ENCODE measurements around the gene SLC25A13.

Gene SLC25A13

GRCh38 chr7:96248405-96248804 lies 73.5 kb downstream of the SLC25A13 start:
- no peak for DNase-seq (ENCODE audit: low spot score in 2 of 2)
- Mint-ChIP-seq H3K27ac (no peak overlapping the region), H3K4me3 (no peak overlapping the region), H3K4me1 (peaks cover 11% of the 10 kb centered on the region), H3K9me3 (peaks cover 3% of the 10 kb centered on the region), H3K36me3 (no peaks in the 10 kb centered on the region)
- ATAC-seq = no peak

GRCh38 chr7:96246919-96247318 lies 75.0 kb downstream of the SLC25A13 start:
- ATAC-seq = no peak
- Mint-ChIP-seq H3K4me1 (peaks cover 22% of the 10 kb centered on the region), H3K9me3 (no peaks in the 10 kb centered on the region), H3K4me3 (no peak overlapping the region), H3K27ac (no peak overlapping the region), H3K36me3 (no peaks in the 10 kb centered on the region)
- no peak for DNase-seq (ENCODE audit: low spot score in 2 of 2)

DNA sequence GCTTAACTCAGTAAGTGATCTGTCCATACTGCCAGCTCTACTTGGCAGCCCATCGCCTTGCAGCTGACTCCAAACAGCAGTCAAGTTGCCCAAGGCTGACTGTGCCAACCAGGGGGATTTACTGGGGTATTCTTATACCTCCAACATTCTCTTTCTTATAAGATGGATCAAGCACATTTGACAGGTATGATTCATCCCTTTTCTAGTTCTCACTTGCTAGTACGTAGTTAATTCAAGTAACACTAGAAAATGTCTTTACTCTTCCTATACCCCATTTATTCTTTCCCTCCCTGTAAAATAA lies 77.0 kb downstream of the SLC25A13 start:
- Mint-ChIP-seq H3K4me3 (no peak overlapping the region), H3K4me1 (peaks cover 21% of the 10 kb centered on the region), H3K9me3 (no peaks in the 10 kb centered on the region), H3K36me3 (no peaks in the 10 kb centered on the region), H3K27ac (no peak overlapping the region)
- ATAC-seq (no peak), DNase-seq (ENCODE audit: low spot score in 2 of 2) (no peak)

DNA sequence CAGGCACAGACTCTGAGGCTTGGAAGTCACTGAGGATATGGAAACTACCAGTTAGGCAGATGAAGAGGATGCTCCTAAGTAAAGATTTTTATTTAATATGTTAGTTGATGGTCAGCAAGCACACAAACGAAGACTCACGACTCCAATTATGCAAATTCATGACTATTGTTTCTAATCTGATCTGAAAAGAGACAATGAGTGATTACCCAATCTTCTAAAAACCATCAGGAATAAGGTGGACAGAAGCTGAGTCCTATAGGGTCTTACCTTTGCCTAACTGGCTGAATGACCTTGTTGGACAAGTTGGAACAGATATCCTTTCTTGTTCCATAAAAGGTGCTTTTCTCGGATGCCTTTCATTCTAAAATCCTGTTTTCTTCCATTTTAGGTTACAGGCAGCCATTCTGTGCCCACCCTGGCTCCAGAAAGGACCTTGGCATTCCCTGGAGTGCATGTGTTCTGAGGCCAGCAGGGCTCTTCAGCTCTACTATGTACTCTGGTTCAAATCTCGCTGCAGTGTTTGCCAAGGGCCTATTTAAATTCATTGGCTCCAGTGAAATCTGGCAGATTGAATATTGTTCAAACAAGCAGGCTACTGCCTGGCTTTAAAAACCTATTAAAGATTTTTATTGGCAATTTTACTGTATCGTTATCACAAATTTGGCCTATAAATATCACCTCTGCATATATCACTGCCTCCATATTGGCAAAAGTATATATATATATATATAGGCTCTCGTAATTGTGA lies 77.5 kb downstream of the SLC25A13 start:
- Mint-ChIP-seq H3K36me3 (no peaks in the 10 kb centered on the region), H3K9me3 (no peaks in the 10 kb centered on the region), H3K27ac (no peak overlapping the region), H3K4me3 (no peak overlapping the region), H3K4me1 (peaks cover 22% of the 10 kb centered on the region)
- no peak for ATAC-seq
- DNase-seq (ENCODE audit: low spot score in 2 of 2) = no peak

- H3K4me1 Mint-ChIP-seq = peaks cover 22% of the 10 kb centered on the region
- no peak overlapping the region for H3K27ac Mint-ChIP-seq
- no peak for DNase-seq (ENCODE audit: low spot score in 2 of 2)
- no peak overlapping the region for H3K4me3 Mint-ChIP-seq
- no peak for ATAC-seq
- H3K9me3 Mint-ChIP-seq = no peaks in the 10 kb centered on the region
- H3K36me3 Mint-ChIP-seq = no peaks in the 10 kb centered on the region
These were observed 78.7 kb downstream of the SLC25A13 start for GRCh38 chr7:96243241-96243640.

- Mint-ChIP-seq H3K27ac (no peak overlapping the region), H3K36me3 (no peaks in the 10 kb centered on the region), H3K9me3 (no peaks in the 10 kb centered on the region), H3K4me3 (no peak overlapping the region), H3K4me1 (peaks cover 18% of the 10 kb centered on the region)
- ATAC-seq (no peak), DNase-seq (ENCODE audit: low spot score in 2 of 2) (no peak)
These were observed 80.0 kb downstream of the SLC25A13 start for GRCh38 chr7:96241855-96242254.

- DNase-seq (ENCODE audit: low spot score in 2 of 2) = no peak
- H3K9me3 Mint-ChIP-seq = no peaks in the 10 kb centered on the region
These were observed 82.7 kb downstream of the SLC25A13 start for GRCh38 chr7:96238976-96239766.

DNA sequence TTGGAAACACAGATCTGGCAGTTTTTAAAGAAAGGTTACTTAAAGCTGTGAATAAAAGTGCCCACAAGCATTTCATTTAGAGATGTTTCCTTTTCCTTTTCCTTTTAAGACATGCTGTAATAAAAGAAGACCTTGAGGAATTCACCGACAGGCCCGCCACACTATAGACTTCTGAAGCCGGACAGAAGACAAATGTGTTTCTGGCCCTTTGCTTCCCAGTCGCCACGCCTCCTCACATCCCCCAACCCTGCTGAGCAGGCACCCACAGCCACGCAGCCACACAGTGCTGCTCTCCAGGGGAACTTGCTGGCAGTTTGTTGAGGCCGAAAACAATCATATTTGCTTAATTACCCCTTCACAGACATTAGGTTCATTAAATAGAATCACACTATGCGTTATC lies 83.4 kb downstream of the SLC25A13 start:
- no peaks in the 10 kb centered on the region for H3K36me3 Mint-ChIP-seq
- no peak for DNase-seq (ENCODE audit: low spot score in 2 of 2)
- ATAC-seq = no peak
- H3K27ac Mint-ChIP-seq = no peak overlapping the region
- H3K4me3 Mint-ChIP-seq = no peak overlapping the region
- H3K4me1 Mint-ChIP-seq = peaks cover 28% of the 10 kb centered on the region
- no peaks in the 10 kb centered on the region for H3K9me3 Mint-ChIP-seq

More at GRCh38 chr7:96238976-96239766, 82.7 kb downstream of the SLC25A13 start:
- no peaks in the 10 kb centered on the region for H3K36me3 Mint-ChIP-seq
- no peak overlapping the region for H3K4me3 Mint-ChIP-seq
- peaks cover 28% of the 10 kb centered on the region for H3K4me1 Mint-ChIP-seq
- no peak for ATAC-seq
- H3K27ac Mint-ChIP-seq = no peak overlapping the region

GRCh38 chr7:96237040-96237439 lies 84.9 kb downstream of the SLC25A13 start:
- no peak overlapping the region for H3K27ac Mint-ChIP-seq
- ATAC-seq (no peak), DNase-seq (ENCODE audit: low spot score in 2 of 2) (no peak)
- peaks cover 19% of the 10 kb centered on the region for H3K4me1 Mint-ChIP-seq
- no peaks in the 10 kb centered on the region for H3K36me3 Mint-ChIP-seq
- no peak overlapping the region for H3K4me3 Mint-ChIP-seq
- no peaks in the 10 kb centered on the region for H3K9me3 Mint-ChIP-seq

DNA sequence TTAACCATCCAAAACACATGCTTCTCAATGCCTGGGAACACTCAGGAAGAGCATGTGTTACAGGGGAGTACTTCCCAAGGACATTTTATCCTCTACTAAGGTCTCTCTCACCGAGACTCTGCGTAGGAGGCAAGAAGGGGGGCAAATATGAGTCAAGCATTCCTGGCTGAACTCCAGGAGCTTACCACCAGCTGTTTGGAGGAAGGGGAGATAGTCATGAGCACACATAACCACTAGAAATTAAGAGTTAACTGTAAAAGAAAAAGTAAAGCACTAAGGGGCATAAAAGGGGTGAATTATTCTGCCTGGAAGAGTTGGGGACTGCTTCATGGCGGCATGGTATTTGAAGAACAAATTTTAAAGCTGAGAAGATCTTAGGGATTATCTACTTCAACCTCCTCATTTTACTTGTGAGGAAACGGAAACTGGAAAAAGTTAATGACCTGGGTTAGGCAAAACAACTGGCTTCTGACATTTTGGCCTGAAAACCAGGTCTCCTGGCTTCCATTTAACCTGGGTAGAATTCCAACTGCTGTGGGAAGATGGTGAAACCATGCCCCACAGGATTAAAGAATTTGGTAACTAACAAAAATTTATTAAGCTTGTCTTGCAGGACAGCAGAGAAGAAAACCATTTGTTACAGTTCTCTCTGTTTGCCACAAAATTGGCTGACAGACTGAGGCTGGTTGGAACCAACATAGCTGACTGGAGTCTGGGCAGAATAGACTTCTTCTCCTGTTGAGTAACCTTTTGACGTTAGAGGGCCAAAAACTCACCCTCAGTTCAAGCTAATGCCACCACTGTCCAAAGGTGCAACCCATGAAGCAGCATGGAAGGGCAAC lies 85.5 kb downstream of the SLC25A13 start:
- H3K4me3 Mint-ChIP-seq = no peak overlapping the region
- H3K4me1 Mint-ChIP-seq = peaks cover 17% of the 10 kb centered on the region
- H3K27ac Mint-ChIP-seq = no peak overlapping the region
- DNase-seq (ENCODE audit: low spot score in 2 of 2) = no peak
- no peaks in the 10 kb centered on the region for H3K36me3 Mint-ChIP-seq
- ATAC-seq = no peak
- H3K9me3 Mint-ChIP-seq = no peaks in the 10 kb centered on the region

DNA sequence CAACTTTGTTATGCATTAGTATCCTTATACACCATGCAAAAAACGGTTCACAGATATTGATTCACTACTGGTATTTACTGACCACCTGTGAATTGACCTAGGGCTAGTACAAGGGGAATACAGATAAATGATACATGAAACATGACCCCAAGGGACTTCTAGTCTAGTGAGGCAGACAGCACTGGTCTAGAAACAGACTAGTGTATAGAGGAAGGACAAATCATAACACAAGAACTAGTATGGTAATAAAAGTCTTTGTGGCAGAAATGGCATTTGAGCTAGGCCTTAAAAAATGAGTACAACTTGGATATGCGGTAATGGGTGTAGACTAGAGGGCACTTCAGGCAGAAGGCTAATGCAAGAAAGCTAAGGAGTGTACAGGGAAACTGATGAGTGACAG lies 86.6 kb downstream of the SLC25A13 start:
- Mint-ChIP-seq H3K4me3 (no peak overlapping the region), H3K9me3 (no peaks in the 10 kb centered on the region), H3K27ac (no peak overlapping the region), H3K36me3 (no peaks in the 10 kb centered on the region), H3K4me1 (peaks cover 15% of the 10 kb centered on the region)
- DNase-seq (ENCODE audit: low spot score in 2 of 2) (no peak), ATAC-seq (no peak)

GRCh38 chr7:96233528-96234154 lies 88.3 kb downstream of the SLC25A13 start:
- peaks cover 11% of the 10 kb centered on the region for H3K4me1 Mint-ChIP-seq
- DNase-seq (ENCODE audit: low spot score in 2 of 2) = no peak
- no peak for ATAC-seq
- no peak overlapping the region for H3K4me3 Mint-ChIP-seq
- no peak overlapping the region for H3K27ac Mint-ChIP-seq
- no peaks in the 10 kb centered on the region for H3K9me3 Mint-ChIP-seq
- H3K36me3 Mint-ChIP-seq = no peaks in the 10 kb centered on the region

DNA sequence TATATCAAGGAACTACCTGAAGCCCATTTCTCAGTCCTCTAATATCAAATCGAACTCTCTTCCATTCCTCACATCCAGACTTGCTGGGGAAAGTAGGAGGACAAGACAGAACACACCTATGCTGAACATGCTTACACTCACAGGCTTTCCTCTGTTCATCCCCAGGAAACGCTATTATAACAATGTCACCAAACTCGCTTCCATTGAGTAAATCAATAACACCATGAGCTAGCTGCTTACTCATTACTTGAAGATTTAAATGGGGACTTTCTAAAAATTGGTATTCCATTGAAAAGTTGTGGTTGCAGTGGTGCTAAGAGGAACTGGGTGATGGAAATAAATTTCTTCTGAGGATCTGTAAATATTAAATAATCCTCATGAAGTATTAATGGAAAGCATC lies 88.8 kb downstream of the SLC25A13 start:
- ATAC-seq = no peak
- no peak overlapping the region for H3K27ac Mint-ChIP-seq
- H3K4me3 Mint-ChIP-seq = no peak overlapping the region
- peaks cover 11% of the 10 kb centered on the region for H3K4me1 Mint-ChIP-seq
- H3K9me3 Mint-ChIP-seq = no peaks in the 10 kb centered on the region
- DNase-seq (ENCODE audit: low spot score in 2 of 2) = no peak
- no peaks in the 10 kb centered on the region for H3K36me3 Mint-ChIP-seq

- Mint-ChIP-seq H3K27ac (no peak overlapping the region), H3K9me3 (no peaks in the 10 kb centered on the region), H3K4me1 (no peaks in the 10 kb centered on the region), H3K36me3 (no peaks in the 10 kb centered on the region), H3K4me3 (no peak overlapping the region)
- no peak for ATAC-seq
- no peak for DNase-seq (ENCODE audit: low spot score in 2 of 2)
These were observed 93.1 kb downstream of the SLC25A13 start for GRCh38 chr7:96228760-96229159.

GRCh38 chr7:96225251-96225650 lies 96.6 kb downstream of the SLC25A13 start:
- no peak for ATAC-seq
- no peak overlapping the region for H3K4me3 Mint-ChIP-seq

More at GRCh38 chr7:96225251-96225650, 96.6 kb downstream of the SLC25A13 start:
- Mint-ChIP-seq H3K9me3 (no peaks in the 10 kb centered on the region), H3K4me1 (no peaks in the 10 kb centered on the region), H3K36me3 (no peaks in the 10 kb centered on the region), H3K27ac (no peak overlapping the region)
- DNase-seq (ENCODE audit: low spot score in 2 of 2) = no peak
